Measurements from ENCODE around the gene TTPAL. TPM values are rescaled to one million over a fixed set of nuclear protein-coding genes. Genes with fewer than 3 reads are reported as not detected.

The TTPAL gene
- total RNA-seq, 1 experiment from 2014 or later = 28.5 TPM

DNA sequence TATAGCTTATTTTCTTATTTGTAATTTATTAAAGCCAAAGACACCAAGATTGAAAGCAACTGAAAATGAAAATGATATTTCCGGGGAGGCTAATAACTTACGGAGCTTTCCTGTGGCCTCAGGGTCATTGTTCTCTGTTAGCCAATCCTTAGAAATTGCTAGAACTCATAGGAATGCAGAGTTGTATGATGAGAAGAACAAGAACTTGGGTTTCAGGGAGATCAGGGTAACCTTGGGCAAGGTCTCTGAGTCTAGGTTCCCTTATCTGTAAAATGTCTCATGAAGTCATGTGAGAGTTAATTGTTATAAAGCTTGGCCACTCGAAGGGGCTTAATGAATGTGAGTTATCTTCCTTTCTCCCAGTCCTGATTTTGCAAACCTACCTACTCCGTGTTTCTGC is 66.3 kb downstream of the TTPAL start:
- no peak overlapping the region for H3K27ac ChIP-seq
- POLR2A ChIA-PET (ENCODE audit: unreplicated experiment) = no interaction called here

DNA sequence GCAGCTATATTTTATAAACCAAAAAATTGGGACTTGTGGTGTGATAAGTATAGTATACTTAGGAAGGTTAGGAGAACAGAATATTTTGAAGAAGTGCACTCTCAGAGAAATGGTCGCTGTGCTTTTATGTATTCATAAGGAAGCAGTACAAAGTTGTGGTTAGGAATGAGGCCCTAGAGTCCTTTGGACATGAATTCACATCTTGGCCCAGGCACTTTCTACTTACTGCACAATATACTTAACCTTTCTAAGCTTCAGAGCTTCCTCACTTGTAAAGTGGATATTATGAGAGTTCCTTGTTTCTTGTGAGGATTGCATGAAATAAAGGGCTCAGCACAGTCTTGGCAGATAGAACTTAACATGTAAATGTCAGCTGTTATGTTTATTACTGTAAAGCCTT is 67.2 kb downstream of the TTPAL start:
- intact Hi-C loops (cut with micrococcal nuclease; ENCODE audit: unreplicated experiment) = no loop called here
- Histone ChIP-seq H3K9me3 (ENCODE audit: insufficient read depth, low read depth) (no peaks in the 10 kb centered on the region), H3K27ac (no peak overlapping the region), H3K9me2 (ENCODE audit: insufficient read depth) (no peaks in the 10 kb centered on the region), H4K20me1 (ENCODE audit: insufficient read depth) (no peaks in the 10 kb centered on the region), H3K4me3 (no peak overlapping the region), H3K27me3 (ENCODE audit: insufficient read depth, low read depth) (no peaks in the 10 kb centered on the region), H3K4me2 (no peak overlapping the region), H2AFZ (no peak overlapping the region), H3K79me2 (ENCODE audit: low read depth) (no peaks in the 10 kb centered on the region), H3F3A (ENCODE audit: insufficient read depth, low read depth) (peaks cover 11% of the 10 kb centered on the region), H3K4me1 (replicated peaks; ENCODE audit: insufficient read depth) (no peaks in the 10 kb centered on the region), H3K36me3 (ENCODE audit: low read depth) (no peaks in the 10 kb centered on the region)
- BruUV-seq (replicated peaks) = no TSS peak
- ChIA-PET POLR2A (ENCODE audit: unreplicated experiment) (no interaction called here), CTCF (no interaction called here)
- no peak for DNase-seq
- TF ChIP-seq EZH2 (IDR thresholded peaks at IDR 0.05; ENCODE audit: low read depth) = no peak
- TF ChIP-seq, protein P1, sequence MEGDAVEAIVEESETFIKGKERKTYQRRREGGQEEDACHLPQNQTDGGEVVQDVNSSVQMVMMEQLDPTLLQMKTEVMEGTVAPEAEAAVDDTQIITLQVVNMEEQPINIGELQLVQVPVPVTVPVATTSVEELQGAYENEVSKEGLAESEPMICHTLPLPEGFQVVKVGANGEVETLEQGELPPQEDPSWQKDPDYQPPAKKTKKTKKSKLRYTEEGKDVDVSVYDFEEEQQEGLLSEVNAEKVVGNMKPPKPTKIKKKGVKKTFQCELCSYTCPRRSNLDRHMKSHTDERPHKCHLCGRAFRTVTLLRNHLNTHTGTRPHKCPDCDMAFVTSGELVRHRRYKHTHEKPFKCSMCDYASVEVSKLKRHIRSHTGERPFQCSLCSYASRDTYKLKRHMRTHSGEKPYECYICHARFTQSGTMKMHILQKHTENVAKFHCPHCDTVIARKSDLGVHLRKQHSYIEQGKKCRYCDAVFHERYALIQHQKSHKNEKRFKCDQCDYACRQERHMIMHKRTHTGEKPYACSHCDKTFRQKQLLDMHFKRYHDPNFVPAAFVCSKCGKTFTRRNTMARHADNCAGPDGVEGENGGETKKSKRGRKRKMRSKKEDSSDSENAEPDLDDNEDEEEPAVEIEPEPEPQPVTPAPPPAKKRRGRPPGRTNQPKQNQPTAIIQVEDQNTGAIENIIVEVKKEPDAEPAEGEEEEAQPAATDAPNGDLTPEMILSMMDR (conservative IDR thresholded peaks at IDR 0.05) = no peak

More for the DNA sequence above, 66.3 kb downstream of the TTPAL start:
- Histone ChIP-seq H4K20me1 (ENCODE audit: insufficient read depth) (no peaks in the 10 kb centered on the region), H3K9me3 (ENCODE audit: insufficient read depth, low read depth) (no peaks in the 10 kb centered on the region), H3K9me2 (ENCODE audit: insufficient read depth) (no peaks in the 10 kb centered on the region), H3K27me3 (ENCODE audit: insufficient read depth, low read depth) (no peaks in the 10 kb centered on the region), H3K36me3 (ENCODE audit: low read depth) (no peaks in the 10 kb centered on the region), H3K4me3 (no peak overlapping the region), H3K79me2 (ENCODE audit: low read depth) (no peaks in the 10 kb centered on the region), H3K4me1 (replicated peaks; ENCODE audit: insufficient read depth) (no peaks in the 10 kb centered on the region), H3K4me2 (no peak overlapping the region), H2AFZ (no peak overlapping the region), H3F3A (ENCODE audit: insufficient read depth, low read depth) (peaks cover 12% of the 10 kb centered on the region)
- intact Hi-C loops (cut with micrococcal nuclease; ENCODE audit: unreplicated experiment) = no loop called here
- no peak for DNase-seq
- TF ChIP-seq, protein P1 (conservative IDR thresholded peaks at IDR 0.05) = no peak
- TF ChIP-seq EZH2 (IDR thresholded peaks at IDR 0.05; ENCODE audit: low read depth) = no peak
- no TSS peak for BruUV-seq (replicated peaks)
- CTCF ChIA-PET = interaction anchor here (1.0 kb wide), 1 partner anchor 325 kb away, joined by 3 read pairs; no protein-coding TSS in a partner anchor

DNA sequence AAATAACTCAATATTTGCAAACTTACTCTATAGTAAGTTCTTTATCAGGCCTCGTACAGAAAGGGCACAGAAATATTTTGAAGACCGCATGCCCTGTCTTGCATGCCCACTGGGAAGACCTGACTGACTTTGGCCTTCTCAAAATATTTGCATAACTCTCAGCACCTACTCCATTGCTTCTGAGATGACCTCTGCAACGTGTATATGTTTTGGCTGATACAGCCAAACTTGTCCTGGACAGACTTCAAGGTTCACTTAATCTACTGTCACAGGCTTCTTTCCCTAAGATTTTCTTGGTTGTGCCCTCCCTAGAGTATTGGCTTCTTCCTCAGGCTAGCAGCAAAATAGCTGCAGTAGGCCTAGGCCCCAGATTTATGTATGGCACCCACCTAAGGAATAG is 67.7 kb downstream of the TTPAL start:
- Histone ChIP-seq H3K9me3 (ENCODE audit: insufficient read depth, low read depth) (no peaks in the 10 kb centered on the region), H2AFZ (no peak overlapping the region), H3K36me3 (ENCODE audit: low read depth) (no peaks in the 10 kb centered on the region), H3K4me1 (replicated peaks; ENCODE audit: insufficient read depth) (no peaks in the 10 kb centered on the region), H3K27ac (no peak overlapping the region), H3F3A (ENCODE audit: insufficient read depth, low read depth) (peaks cover 6% of the 10 kb centered on the region; the same call in 1 of the 2 replicates), H3K27me3 (ENCODE audit: insufficient read depth, low read depth) (no peaks in the 10 kb centered on the region), H3K4me3 (no peak overlapping the region), H4K20me1 (ENCODE audit: insufficient read depth) (no peaks in the 10 kb centered on the region), H3K4me2 (no peak overlapping the region), H3K79me2 (ENCODE audit: low read depth) (no peaks in the 10 kb centered on the region), H3K9me2 (ENCODE audit: insufficient read depth) (no peaks in the 10 kb centered on the region)
- intact Hi-C loops (cut with micrococcal nuclease; ENCODE audit: unreplicated experiment) = no loop called here
- no peak for DNase-seq
- BruUV-seq (replicated peaks) = no TSS peak
- TF ChIP-seq, protein P1 (conservative IDR thresholded peaks at IDR 0.05) = no peak
- no peak for TF ChIP-seq EZH2 (IDR thresholded peaks at IDR 0.05; ENCODE audit: low read depth)
- ChIA-PET POLR2A (ENCODE audit: unreplicated experiment) (no interaction called here), CTCF (no interaction called here)

Other genes with a start within 250 kb of the TTPAL start
- gene GDAP1L1, start 228.6 kb upstream of the TTPAL start, total RNA-seq (2021) = not detected in 2 replicates
- 6.1 and 7.4 TPM in 2 replicates for gene FITM2, start 164.7 kb upstream of the TTPAL start, total RNA-seq (2021)
- not detected in 2 replicates for gene R3HDML, start 138.8 kb upstream of the TTPAL start, total RNA-seq (2021)
- gene HNF4A, start 120.2 kb upstream of the TTPAL start, total RNA-seq (2021) = 0.13 and 0.58 TPM in 2 replicates
- gene SERINC3, start 46.2 kb downstream of the TTPAL start, total RNA-seq (2021) = 76.0 and 110 TPM in 2 replicates
- 41.9 and 50.1 TPM in 2 replicates for gene PKIG, start 106.7 kb downstream of the TTPAL start, total RNA-seq (2021)
- 28.2 and 32.9 TPM in 2 replicates for gene ADA, start 175.8 kb downstream of the TTPAL start, total RNA-seq (2021)
- 0.20 TPM in 1 of 2 replicates, not detected in the other for gene CCN5, start 239.5 kb downstream of the TTPAL start, total RNA-seq (2021)

All from PC-9 (cell line).